H9 (cell line): Measurements from ENCODE around the gene ZFPL1. TPM values are rescaled to one million over a fixed set of nuclear protein-coding genes. Genes with fewer than 3 reads are reported as not detected.

Experiments
- DNase-seq: peaks from one replicate; pipeline ENCODE4 v3.0.0-alpha.2; 2017
- H2AFZ ChIP-seq: one replicate; pipeline ENCODE4 v1.6.1; 2013; ENCODE audit warnings: mild to moderate bottlenecking, low read length, control low read depth, moderate library complexity
- H2AK5ac ChIP-seq: 2 replicates; pipeline ENCODE4 v1.6.1; 2013; ENCODE audit warnings: low read length, control low read depth, mixed read lengths; ENCODE audit not compliant: insufficient read length
- H2BK120ac ChIP-seq: one replicate; pipeline ENCODE4 v1.6.1; 2013; ENCODE audit warnings: low read depth, mild to moderate bottlenecking, low read length, control low read depth, inconsistent platforms; ENCODE audit not compliant: poor library complexity, severe bottlenecking
- H2BK12ac ChIP-seq: 2 replicates; pipeline ENCODE4 v1.6.1; 2013; ENCODE audit warnings: low read length, control low read depth, mixed read lengths, low read depth; ENCODE audit not compliant: insufficient read length
- H2BK15ac ChIP-seq: 2 replicates; pipeline ENCODE4 v1.6.1; 2013; ENCODE audit warnings: low read depth, low read length, control low read depth
- H2BK20ac ChIP-seq: one replicate; pipeline ENCODE4 v1.6.1; 2013; ENCODE audit warnings: low read depth, mild to moderate bottlenecking, low read length, control low read depth, inconsistent platforms; ENCODE audit not compliant: poor library complexity, severe bottlenecking
- H2BK5ac ChIP-seq: 2 replicates; pipeline ENCODE4 v1.6.1; 2013; ENCODE audit warnings: low read length, control low read depth, mixed read lengths; ENCODE audit not compliant: insufficient read length
- H3K14ac ChIP-seq: 2 replicates; pipeline ENCODE4 v1.6.1; 2013; ENCODE audit warnings: low read length, control low read depth; ENCODE audit not compliant: insufficient read depth
- H3K18ac ChIP-seq: 2 replicates; pipeline ENCODE4 v1.6.1; 2013; ENCODE audit warnings: low read depth, mild to moderate bottlenecking, mixed read lengths, low read length, control low read depth; ENCODE audit not compliant: insufficient read length
- H3K23ac ChIP-seq: 2 replicates; pipeline ENCODE4 v1.6.1; 2013; ENCODE audit warnings: low read length, control low read depth, mixed read lengths, low read depth; ENCODE audit not compliant: insufficient read length
- H3K23me2 ChIP-seq: 2 replicates; pipeline ENCODE4 v1.6.1; 2013; ENCODE audit warnings: low read depth, mild to moderate bottlenecking, mixed read lengths, low read length, control low read depth; ENCODE audit not compliant: insufficient read length, poor library complexity, severe bottlenecking
- H3K27ac ChIP-seq: 2 replicates; pipeline ENCODE4 v1.5.1; 2013; ENCODE audit warnings: low read length, control low read depth, mixed read lengths, low read depth; ENCODE audit not compliant: insufficient read length
- H3K27me3 ChIP-seq: 2 replicates; pipeline ENCODE4 v1.6.1; 2013; ENCODE audit warnings: low read length, control low read depth, inconsistent platforms; ENCODE audit not compliant: insufficient read depth
- H3K4ac ChIP-seq: 2 replicates; pipeline ENCODE4 v1.6.1; 2013; ENCODE audit warnings: low read depth, mild to moderate bottlenecking, control low read depth, inconsistent platforms, low read length, moderate library complexity
- H3K4me1 ChIP-seq: 2 replicates; pipeline ENCODE4 v1.6.1; 2013; ENCODE audit warnings: low read length, control low read depth, inconsistent platforms; ENCODE audit not compliant: insufficient read depth
- H3K4me2 ChIP-seq: 2 replicates; pipeline ENCODE4 v1.6.1; 2013; ENCODE audit warnings: low read length, control low read depth, mixed read lengths; ENCODE audit not compliant: insufficient read length, insufficient read depth
- H3K56ac ChIP-seq: 2 replicates; pipeline ENCODE4 v1.6.1; 2013; ENCODE audit warnings: low read depth, mild to moderate bottlenecking, mixed read lengths, low read length, control low read depth; ENCODE audit not compliant: insufficient read length
- H3K79me1 ChIP-seq: 2 replicates; pipeline ENCODE4 v1.6.1; 2013; ENCODE audit warnings: low read depth, mild to moderate bottlenecking, moderate library complexity, low read length, control low read depth, inconsistent platforms; ENCODE audit not compliant: insufficient read depth, poor library complexity, severe bottlenecking
- H3K79me2 ChIP-seq: 2 replicates; pipeline ENCODE4 v1.6.1; 2013; ENCODE audit warnings: low read length, control low read depth, inconsistent platforms; ENCODE audit not compliant: insufficient read depth
- H3K9ac ChIP-seq: 2 replicates; pipeline ENCODE4 v1.6.1; 2013; ENCODE audit warnings: low read length, control low read depth, mixed read lengths; ENCODE audit not compliant: insufficient read length; ENCODE audit errors: extremely low read depth
- H3K9me3 ChIP-seq: one replicate; pipeline ENCODE4 v1.6.1; 2013; ENCODE audit warnings: low read depth, low read length, inconsistent platforms; ENCODE audit not compliant: control insufficient read depth
- H3T11ph ChIP-seq: one replicate; pipeline ENCODE4 v1.6.1; 2013; ENCODE audit warnings: mild to moderate bottlenecking, low read length, control low read depth, inconsistent platforms
- H4K20me1 ChIP-seq: one replicate; pipeline ENCODE4 v1.6.1; 2013; ENCODE audit not compliant: control insufficient read depth, insufficient read length, insufficient read depth
- H4K5ac ChIP-seq: 2 replicates; pipeline ENCODE4 v1.6.1; 2013; ENCODE audit warnings: low read depth, mild to moderate bottlenecking, mixed read lengths, low read length, control low read depth; ENCODE audit not compliant: insufficient read length
- H4K8ac ChIP-seq: replicated peaks from 2 replicates; pipeline ENCODE4 v1.6.1; 2013; ENCODE audit warnings: low read length, control low read depth, mixed read lengths, low read depth; ENCODE audit not compliant: insufficient read length
- H4K91ac ChIP-seq: 2 replicates; pipeline ENCODE4 v1.6.1; 2013; ENCODE audit warnings: low read depth, mild to moderate bottlenecking, moderate library complexity, mixed read lengths, low read length, control low read depth; ENCODE audit not compliant: insufficient read length
- H3K27ac Mint-ChIP-seq, 3 experiments: 2 replicates in 2 of 3; 3 replicates in 1 of 3; pipeline ENCODE4 v1.8.0; 2020 to 2021; ENCODE audit warnings: mixed read lengths in 3 of 3, mild to moderate bottlenecking in 1 of 3, moderate library complexity in 1 of 3
- H3K27me3 Mint-ChIP-seq: 2 replicates; pipeline ENCODE4 v1.8.0; 2021; ENCODE audit warnings: low read depth, mild to moderate bottlenecking, moderate library complexity, mixed read lengths
- H3K36me3 Mint-ChIP-seq, 3 experiments: 2 replicates in 2 of 3; 3 replicates in 1 of 3; pipeline ENCODE4 v1.8.0; 2020 to 2021; ENCODE audit warnings: low read depth in 3 of 3, mixed read lengths in 3 of 3; ENCODE audit not compliant: insufficient read depth in 1 of 3
- H3K4me1 Mint-ChIP-seq, 2 experiments: 2 replicates each; pipeline ENCODE4 v1.8.0; 2020; ENCODE audit warnings: mixed read lengths in 2 of 2
- H3K4me3 Mint-ChIP-seq, 2 experiments: 2 replicates in 1 of 2; 3 replicates in 1 of 2; pipeline ENCODE4 v1.8.0; 2020 to 2021; ENCODE audit warnings: mild to moderate bottlenecking in 2 of 2, mixed read lengths in 2 of 2, moderate library complexity in 1 of 2
- H3K9me3 Mint-ChIP-seq, 2 experiments: 2 replicates in 1 of 2; 3 replicates in 1 of 2; pipeline ENCODE4 v1.8.0; 2020; ENCODE audit warnings: mild to moderate bottlenecking in 2 of 2, mixed read lengths in 2 of 2, moderate library complexity in 1 of 2
- CTCF ChIP-seq: fragments of 200-600 bp; sonication (generic); conservative IDR thresholded peaks from 3 replicates; pipeline ENCODE4 v1.8.0; 2021; ENCODE audit warnings: antibody characterized with exemption, mild to moderate bottlenecking
- WGBS: extraction: QIAGEN DNeasy Blood & Tissue Kit; methylation state at CpG from one replicate; pipeline ENCODE4 v1.1.7; 2013; ENCODE audit warnings: missing lambda C conversion rate, low lambda C conversion rate, mixed read lengths; ENCODE audit not compliant: insufficient read length; ENCODE audit errors: extremely low coverage; 5-methylcytosine and 5-hydroxymethylcytosine counted together
- total RNA-seq: library from RNA; stranded (reverse); gene quantifications from 2 replicates; pipeline ENCODE4 v1.2.1, GENCODE V29; 2021

The ZFPL1 gene
- total RNA-seq, 1 experiment from 2014 or later = 24.2 TPM

- Histone ChIP-seq H3K9ac (no peak overlapping the region), H2BK15ac (no peak overlapping the region), H3K79me1 (no peaks in the 10 kb centered on the region), H4K91ac (no peak overlapping the region), H4K8ac (no peak overlapping the region), H3K4me2 (no peak overlapping the region), H2BK120ac (no peak overlapping the region), H3K27ac (no peak overlapping the region), H2AFZ (no peak overlapping the region), H3K23me2 (no peaks in the 10 kb centered on the region), H2BK20ac (no peak overlapping the region), H3K4ac (no peak overlapping the region), H2AK5ac (no peak overlapping the region), H3K56ac (no peak overlapping the region), H4K20me1 (no peaks in the 10 kb centered on the region), H3K79me2 (no peaks in the 10 kb centered on the region), H3K4me1 (peaks cover 2% of the 10 kb centered on the region; the same call in 1 of the 2 replicates), H4K5ac (peak overlapping the region; percentile 42), H2BK5ac (no peak overlapping the region), H2BK12ac (no peak overlapping the region), H3K18ac (no peak overlapping the region), H3K14ac (no peak overlapping the region), H3T11ph (no peak overlapping the region), H3K9me3 (no peaks in the 10 kb centered on the region), H3K23ac (no peak overlapping the region), H3K27me3 (no peaks in the 10 kb centered on the region)
- TF ChIP-seq CTCF = no peak
- Mint-ChIP-seq H3K27me3 (no peaks in the 10 kb centered on the region), H3K4me3 (no peak overlapping the region), H3K9me3 (no peaks in the 10 kb centered on the region), H3K4me1 (peaks cover 8 to 13% of the 10 kb centered on the region in 2 experiments), H3K27ac (peak overlapping the region in 1 of 3 experiments; percentile 15; a peak in 1 of 7 replicates), H3K36me3 (peaks cover 8 to 18% (median 16%) of the 10 kb centered on the region in 3 experiments)
- WGBS = no CpG with 5 or more reads among the region's 4 CpGs
- DNase-seq = no peak
Observed at GRCh38 chr11:65071907-65072630, 12.0 kb upstream of the ZFPL1 start.
